Measurements from ENCODE around the gene GPT2.

DNA sequence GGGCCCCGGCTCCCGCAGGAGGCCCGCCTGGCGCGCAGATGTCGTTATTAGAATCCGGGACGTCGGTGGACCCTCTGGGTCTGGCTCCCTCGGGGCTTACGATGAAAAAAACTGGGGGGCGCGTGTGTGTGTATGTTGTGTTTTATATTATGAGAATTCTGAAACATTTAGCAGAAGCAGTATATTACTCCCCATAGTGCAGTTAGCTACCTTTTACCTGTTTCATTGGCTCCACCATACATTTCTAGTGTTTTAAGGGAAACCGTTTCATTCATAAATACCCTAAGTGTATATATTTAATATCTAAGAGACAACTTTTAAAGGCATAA is 89.8 kb downstream of the GPT2 start:
- TF ChIP-seq, protein P1, sequence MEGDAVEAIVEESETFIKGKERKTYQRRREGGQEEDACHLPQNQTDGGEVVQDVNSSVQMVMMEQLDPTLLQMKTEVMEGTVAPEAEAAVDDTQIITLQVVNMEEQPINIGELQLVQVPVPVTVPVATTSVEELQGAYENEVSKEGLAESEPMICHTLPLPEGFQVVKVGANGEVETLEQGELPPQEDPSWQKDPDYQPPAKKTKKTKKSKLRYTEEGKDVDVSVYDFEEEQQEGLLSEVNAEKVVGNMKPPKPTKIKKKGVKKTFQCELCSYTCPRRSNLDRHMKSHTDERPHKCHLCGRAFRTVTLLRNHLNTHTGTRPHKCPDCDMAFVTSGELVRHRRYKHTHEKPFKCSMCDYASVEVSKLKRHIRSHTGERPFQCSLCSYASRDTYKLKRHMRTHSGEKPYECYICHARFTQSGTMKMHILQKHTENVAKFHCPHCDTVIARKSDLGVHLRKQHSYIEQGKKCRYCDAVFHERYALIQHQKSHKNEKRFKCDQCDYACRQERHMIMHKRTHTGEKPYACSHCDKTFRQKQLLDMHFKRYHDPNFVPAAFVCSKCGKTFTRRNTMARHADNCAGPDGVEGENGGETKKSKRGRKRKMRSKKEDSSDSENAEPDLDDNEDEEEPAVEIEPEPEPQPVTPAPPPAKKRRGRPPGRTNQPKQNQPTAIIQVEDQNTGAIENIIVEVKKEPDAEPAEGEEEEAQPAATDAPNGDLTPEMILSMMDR (IDR thresholded peaks at IDR 0.05), result no peak
- TF ChIP-seq, protein P2, sequence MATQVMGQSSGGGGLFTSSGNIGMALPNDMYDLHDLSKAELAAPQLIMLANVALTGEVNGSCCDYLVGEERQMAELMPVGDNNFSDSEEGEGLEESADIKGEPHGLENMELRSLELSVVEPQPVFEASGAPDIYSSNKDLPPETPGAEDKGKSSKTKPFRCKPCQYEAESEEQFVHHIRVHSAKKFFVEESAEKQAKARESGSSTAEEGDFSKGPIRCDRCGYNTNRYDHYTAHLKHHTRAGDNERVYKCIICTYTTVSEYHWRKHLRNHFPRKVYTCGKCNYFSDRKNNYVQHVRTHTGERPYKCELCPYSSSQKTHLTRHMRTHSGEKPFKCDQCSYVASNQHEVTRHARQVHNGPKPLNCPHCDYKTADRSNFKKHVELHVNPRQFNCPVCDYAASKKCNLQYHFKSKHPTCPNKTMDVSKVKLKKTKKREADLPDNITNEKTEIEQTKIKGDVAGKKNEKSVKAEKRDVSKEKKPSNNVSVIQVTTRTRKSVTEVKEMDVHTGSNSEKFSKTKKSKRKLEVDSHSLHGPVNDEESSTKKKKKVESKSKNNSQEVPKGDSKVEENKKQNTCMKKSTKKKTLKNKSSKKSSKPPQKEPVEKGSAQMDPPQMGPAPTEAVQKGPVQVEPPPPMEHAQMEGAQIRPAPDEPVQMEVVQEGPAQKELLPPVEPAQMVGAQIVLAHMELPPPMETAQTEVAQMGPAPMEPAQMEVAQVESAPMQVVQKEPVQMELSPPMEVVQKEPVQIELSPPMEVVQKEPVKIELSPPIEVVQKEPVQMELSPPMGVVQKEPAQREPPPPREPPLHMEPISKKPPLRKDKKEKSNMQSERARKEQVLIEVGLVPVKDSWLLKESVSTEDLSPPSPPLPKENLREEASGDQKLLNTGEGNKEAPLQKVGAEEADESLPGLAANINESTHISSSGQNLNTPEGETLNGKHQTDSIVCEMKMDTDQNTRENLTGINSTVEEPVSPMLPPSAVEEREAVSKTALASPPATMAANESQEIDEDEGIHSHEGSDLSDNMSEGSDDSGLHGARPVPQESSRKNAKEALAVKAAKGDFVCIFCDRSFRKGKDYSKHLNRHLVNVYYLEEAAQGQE (IDR thresholded peaks at IDR 0.05; ENCODE audit: insufficient read depth in 1 of 2, low read depth in 2 of 2, low read length in 1 of 2), result no peak
- no peak for TF ChIP-seq POLR2AphosphoS5 (IDR thresholded peaks at IDR 0.05; ENCODE audit: low read depth, low read length)
